K562 (cell line): ENCODE data around the gene COL6A2. TPM values are rescaled to one million over a fixed set of nuclear protein-coding genes. Genes with fewer than 3 reads are reported as not detected.

ENCODE experiments used
- ATAC-seq: fragments of 200-7000 bp; cut with Tn5 transposase; 3 replicates; pipeline ENCODE4 v1.9.1; 2020; ENCODE audit warnings: moderate library complexity
- BruUV-seq: library from RNA; stranded (reverse); fragments of 400-500 nt; replicated peaks from 2 replicates; lab custom pipeline; 2021; lab: Mats Ljungman, UMichigan
- CTCF ChIA-PET: fragments of 300-600 bp; formaldehyde crosslinking; extraction: SDS; loops from one replicate; lab custom pipeline; 2021; ENCODE audit warnings: low intra/inter-chr PET ratio; lab: Yijun Ruan, JAX
- POLR2A ChIA-PET: fragments of 300-600, 350-650 bp; sonication (Branson Sonifier 250); formaldehyde crosslinking; extraction: SDS; loops from one replicate; lab custom pipeline; 2021; ENCODE audit warnings: antibody characterized with exemption, inconsistent platforms; lab: Yijun Ruan, JAX
- DNase-seq, 4 experiments: peaks; one replicate each; pipeline versions ENCODE4 v3.0.0 to v3.0.0-alpha.2; 2011 to 2018; ENCODE audit warnings: low spot score in 3 of 4, mixed read lengths in 3 of 4; ENCODE audit errors: extremely low read depth in 1 of 4
- FAIRE-seq: peaks from 2 replicates; lab custom pipeline; 2011; peaks lifted over from hg19 to GRCh38; lab: Jason Lieb, UNC
- H2AFZ ChIP-seq: 2 replicates; pipeline ENCODE4 v1.6.0; 2011; ENCODE audit warnings: low read depth, low read length, control low read depth, inconsistent platforms
- H3K27ac ChIP-seq: fragments of 200-600 bp; 3 replicates; pipeline ENCODE4 v1.8.0; 2011; ENCODE audit warnings: low read depth, mild to moderate bottlenecking, control low read depth, inconsistent platforms, low read length, moderate library complexity, mixed read lengths; ENCODE audit errors: extremely low read depth
- H3K27me3 ChIP-seq, 2 experiments: fragments of 300-600 bp in 1 of 2; 2 replicates in 1 of 2; 3 replicates in 1 of 2; pipeline versions ENCODE4 v1.6.0 to v1.8.0; 2011; ENCODE audit warnings: inconsistent platforms in 2 of 2, low read length in 2 of 2, mild to moderate bottlenecking in 1 of 2, mixed read lengths in 1 of 2, moderate library complexity in 1 of 2; ENCODE audit not compliant: control insufficient read depth in 2 of 2, insufficient read depth in 2 of 2
- H3K36me3 ChIP-seq: fragments of 300-600 bp; 3 replicates; pipeline ENCODE4 v1.8.0; 2011; ENCODE audit warnings: mild to moderate bottlenecking, low read length, inconsistent platforms; ENCODE audit not compliant: control insufficient read depth, insufficient read depth
- H3K4me1 ChIP-seq, 2 experiments: fragments of 200-600 bp in 1 of 2; replicated peaks in 1 of 2; 2 replicates in 1 of 2; 3 replicates in 1 of 2; pipeline versions ENCODE4 v1.5.1 to v1.8.0; 2011; ENCODE audit warnings: inconsistent platforms in 2 of 2, low read length in 2 of 2, mild to moderate bottlenecking in 1 of 2, mixed read lengths in 1 of 2, moderate library complexity in 1 of 2; ENCODE audit not compliant: control insufficient read depth in 2 of 2, insufficient read depth in 2 of 2
- H3K4me2 ChIP-seq: 2 replicates; pipeline ENCODE4 v1.6.1; 2011; ENCODE audit warnings: low read length, control low read depth, inconsistent platforms, mixed read lengths; ENCODE audit not compliant: insufficient read depth
- H3K4me3 ChIP-seq: fragments of 200-600 bp; sonication (generic), shearing (Covaris generic); 2 replicates; pipeline ENCODE4 v1.5.1; 2016; ENCODE audit warnings: control low read depth, inconsistent platforms
- H3K79me2 ChIP-seq: fragments of 200-600 bp; 3 replicates; pipeline ENCODE4 v1.8.0; 2011; ENCODE audit warnings: low read length, inconsistent platforms; ENCODE audit not compliant: control insufficient read depth, insufficient read depth
- H3K9ac ChIP-seq, 2 experiments: 2 replicates each; pipeline versions ENCODE4 v1.6.0 to v1.6.1; 2011; ENCODE audit warnings: low read depth in 2 of 2, low read length in 2 of 2, control low read depth in 1 of 2, inconsistent platforms in 1 of 2, mild to moderate bottlenecking in 1 of 2, mixed read lengths in 1 of 2; ENCODE audit not compliant: insufficient read depth in 1 of 2
- H3K9me1 ChIP-seq: one replicate; pipeline ENCODE4 v1.6.0; 2011; ENCODE audit warnings: inconsistent platforms, mild to moderate bottlenecking, low read length, moderate library complexity; ENCODE audit not compliant: control insufficient read depth, insufficient read depth
- H3K9me3 ChIP-seq: replicated peaks from 2 replicates; pipeline ENCODE4 v1.5.1; 2011; ENCODE audit warnings: low read depth, low read length, inconsistent platforms; ENCODE audit not compliant: control insufficient read depth, insufficient read depth
- H4K20me1 ChIP-seq: replicated peaks from 2 replicates; pipeline ENCODE4 v1.6.1; 2011; ENCODE audit warnings: low read length, inconsistent platforms, mixed read lengths; ENCODE audit not compliant: control insufficient read depth, insufficient read depth
- CREBBP ChIP-seq: IDR thresholded peaks from one replicate; pipeline ENCODE4 v1.6.1; 2012; ENCODE audit warnings: low read depth, mild to moderate bottlenecking, control low read depth, inconsistent platforms, low read length
- EWSR1 ChIP-seq: fragments of 450-650 bp; IDR thresholded peaks from 2 replicates; pipeline ENCODE4 v1.6.1; 2018; ENCODE audit warnings: borderline replicate concordance, mild to moderate bottlenecking, low read depth, moderate library complexity; ENCODE audit not compliant: partially characterized antibody
- HDAC6 ChIP-seq: IDR thresholded peaks from 2 replicates; pipeline ENCODE4 v1.6.1; 2012; ENCODE audit warnings: low read depth, mild to moderate bottlenecking, control low read depth, inconsistent platforms, low read length, moderate library complexity
- HDGF ChIP-seq: fragments of 450-650 bp; IDR thresholded peaks from 2 replicates; pipeline ENCODE4 v1.6.1; 2016
- IFI16 ChIP-seq: fragments of 250-450 bp; sonication (Bioruptor Pico); IDR thresholded peaks from 2 replicates; pipeline ENCODE4 v2.1.2; 2022; ENCODE audit warnings: mild to moderate bottlenecking, inconsistent platforms
- IRF9 ChIP-seq: fragments of 450-650 bp; IDR thresholded peaks from 2 replicates; pipeline ENCODE4 v1.6.1; 2016; ENCODE audit warnings: missing biosample characterization, missing genetic modification characterization
- NCOA6 ChIP-seq: fragments of 450-650 bp; IDR thresholded peaks from 2 replicates; pipeline ENCODE4 v1.6.1; 2017; ENCODE audit warnings: mild to moderate bottlenecking
- NFRKB ChIP-seq: fragments of 450-650 bp; IDR thresholded peaks from 2 replicates; pipeline ENCODE4 v1.6.1; 2016; ENCODE audit warnings: low read depth
- NR2C1 ChIP-seq, 2 experiments: fragments of 450-650 bp; IDR thresholded peaks; 2 replicates each; pipeline ENCODE4 v1.6.1; 2017; ENCODE audit warnings: mild to moderate bottlenecking in 2 of 2, antibody characterized with exemption in 1 of 2, inconsistent platforms in 1 of 2, missing compliant biosample characterization in 1 of 2, missing genetic modification characterization in 1 of 2
- RCOR1 ChIP-seq, 2 experiments: IDR thresholded peaks; 2 replicates each; pipeline ENCODE4 v1.6.1; 2012; ENCODE audit warnings: low read depth in 2 of 2, low read length in 2 of 2, borderline replicate concordance in 1 of 2, improper control_type of control experiment in 1 of 2
- SAP30 ChIP-seq: fragments of 200-600 bp; sonication (generic); IDR thresholded peaks from 2 replicates; pipeline ENCODE4 v1.6.1; 2012; ENCODE audit warnings: borderline replicate concordance, low read depth, mild to moderate bottlenecking, moderate library complexity, low read length, control low read depth, inconsistent platforms; ENCODE audit not compliant: insufficient read depth, poor library complexity, severe bottlenecking
- TCFL5 ChIP-seq: fragments of 250-450 bp; sonication (Bioruptor Pico); conservative IDR thresholded peaks from 2 replicates; pipeline ENCODE4 v1.6.1; 2021; ENCODE audit warnings: mild to moderate bottlenecking, moderate library complexity, matching md5 sums
- ZC3H4 ChIP-seq: sonication (generic); formaldehyde crosslinking; IDR thresholded peaks from 2 replicates; pipeline ENCODE4 v1.9.0; 2021; ENCODE audit warnings: missing genetic modification reagents, borderline replicate concordance
- ZNF24 ChIP-seq: fragments of 450-650 bp; IDR thresholded peaks from 2 replicates; pipeline ENCODE4 v1.6.1; 2016
- WGBS: fragments of 100-300 bp; shearing (Covaris generic); methylation state at CpG from one replicate; pipeline ENCODE4 v1.1.6; 2016; ENCODE audit warnings: low coverage, mixed read lengths; ENCODE audit not compliant: insufficient coverage; ENCODE audit errors: missing lambda C conversion rate; 5-methylcytosine and 5-hydroxymethylcytosine counted together
- in situ Hi-C: fragments of 300-500 bp; cut with MboI; formaldehyde crosslinking; loops from 4 replicates; pipeline ENCODE4 v1.15.0; 2018; ENCODE audit warnings: inconsistent platforms, mixed read lengths
- intact Hi-C: fragments of 100-400 bp; cut with micrococcal nuclease; formaldehyde crosslinking; loops from 2 replicates; pipeline ENCODE4 v1.14.2; 2022
- polyA plus RNA-seq, 8 experiments: library from polyadenylated mRNA; depleted of rRNA in 4 of 8; stranded (reverse) in 5 of 8; unstranded in 3 of 8; fragments of >200 nt; fragmentation: Nextera tagmentation in 2 of 8; fragmentation: Illumina TruSeq in 1 of 8; extraction: Ambion mirVana in 2 of 8; extraction: Trizol in 1 of 8; gene quantifications; 2 replicates each; pipeline versions ENCODE4 v1.2.1 to v1.2.3, GENCODE V29; 2011 to 2014; ENCODE audit warnings: inconsistent platforms in 1 of 8, missing spikeins in 1 of 8
- total RNA-seq, 7 experiments: library from RNA; depleted of rRNA in 6 of 7; stranded (reverse); fragments of >200 nt in 6 of 7; fragmentation: Illumina TruSeq in 2 of 7; extraction: Trizol in 2 of 7; gene quantifications; 2 replicates each; pipeline versions ENCODE4 v1.2.1 to v1.2.3, GENCODE V29; 2011 to 2021; ENCODE audit warnings: low replicate concordance in 1 of 7

COL6A2 gene
- total and polyA plus RNA-seq, 9 of the 15 experiments (the other 6 are each of a cell fraction or from before 2014, with no cell fraction given): 0.07 to 1.1 (median 0.24) TPM; not detected in 3

GRCh38 chr21:46061518-46061917 lies 36.4 kb upstream of the COL6A2 start:
- no peak overlapping the region for H3K4me3 ChIP-seq
- H3K79me2 ChIP-seq: no peaks in the 10 kb centered on the region
- no peak overlapping the region for H3K27ac ChIP-seq
- DNase-seq (no peak), ATAC-seq (no peak), FAIRE-seq (no peak)
- H3K9ac ChIP-seq: no peak overlapping the region
- H4K20me1 ChIP-seq: no peaks in the 10 kb centered on the region
- in situ Hi-C loops: no loop called here
- 0% methylated on average over 6 of the region's 6 CpGs for WGBS
- H3K9me3 ChIP-seq: peaks cover 2% of the 10 kb centered on the region; the same call in 1 of the 2 replicates
- no peaks in the 10 kb centered on the region for H3K9me1 ChIP-seq
- H3K27me3 ChIP-seq: peaks cover 23 to 26% of the 10 kb centered on the region in 2 experiments
- no peak for TF ChIP-seq IFI16 (CRISPR knock-in tag)
- no peak for TF ChIP-seq ZNF24
- H3K4me1 ChIP-seq: peaks cover 0 to 26% of the 10 kb centered on the region in 2 experiments; a peak in 3 of 5 replicates
- intact Hi-C loops: no loop called here
- ChIA-PET CTCF (no interaction called here), POLR2A (interaction anchor here (0.6 kb wide), 1 partner anchor 13 kb away, joined by 3 read pairs; no protein-coding TSS in a partner anchor)
- H3K36me3 ChIP-seq: no peaks in the 10 kb centered on the region
- H2AFZ ChIP-seq: no peak overlapping the region
- no peak overlapping the region for H3K4me2 ChIP-seq
- BruUV-seq: no TSS peak

GRCh38 chr21:46061950-46062349 lies 36.0 kb upstream of the COL6A2 start:
- H3K9ac ChIP-seq: no peak overlapping the region
- H3K27ac ChIP-seq: no peak overlapping the region
- BruUV-seq: no TSS peak
- H3K9me1 ChIP-seq: no peaks in the 10 kb centered on the region
- no peaks in the 10 kb centered on the region for H4K20me1 ChIP-seq
- FAIRE-seq: no peak
- CTCF ChIA-PET: no interaction called here
- intact Hi-C loops (no loop called here), in situ Hi-C loops (no loop called here)
- no peak overlapping the region for H2AFZ ChIP-seq
- H3K4me1 ChIP-seq: peaks cover 0 to 25% of the 10 kb centered on the region in 2 experiments; a peak in 3 of 5 replicates
- no peak overlapping the region for H3K4me2 ChIP-seq
- H3K79me2 ChIP-seq: no peaks in the 10 kb centered on the region
- H3K27me3 ChIP-seq: peaks cover 28 to 31% of the 10 kb centered on the region in 2 experiments
- H3K9me3 ChIP-seq: peaks cover 2% of the 10 kb centered on the region; the same call in 1 of the 2 replicates
- H3K4me3 ChIP-seq: no peak overlapping the region
- WGBS: 0% methylated on average over 5 of the region's 5 CpGs
- no peak for ATAC-seq
- no peak for DNase-seq
- POLR2A ChIA-PET: interaction anchor here (0.6 kb wide), 1 partner anchor 12 kb away, joined by 3 read pairs; no protein-coding TSS in a partner anchor
- no peaks in the 10 kb centered on the region for H3K36me3 ChIP-seq
- no peak for TF ChIP-seq HDGF
- no peak for TF ChIP-seq IRF9 (tag)
- no peak for TF ChIP-seq ZC3H4 (CRISPR knock-in tag)
- TF ChIP-seq SAP30: no peak
- no peak for TF ChIP-seq TCFL5 (CRISPR knock-in tag)
- no peak for TF ChIP-seq NCOA6
- no peak for TF ChIP-seq NR2C1 (IDR thresholded peaks at IDR 0.05)
- no peak for TF ChIP-seq NR2C1 (tag; IDR thresholded peaks at IDR 0.05)
- TF ChIP-seq HDAC6: no peak
- no peak for TF ChIP-seq NFRKB
- TF ChIP-seq RCOR1 (IDR thresholded peaks at IDR 0.05; ENCODE audit: borderline replicate concordance in 1 of 2, low read depth in 2 of 2, low read length in 2 of 2): no peak
- no peak for TF ChIP-seq EWSR1
- TF ChIP-seq CREBBP: no peak
